ENCODE measurements around the gene CAMTA1.

Gene CAMTA1

DNA sequence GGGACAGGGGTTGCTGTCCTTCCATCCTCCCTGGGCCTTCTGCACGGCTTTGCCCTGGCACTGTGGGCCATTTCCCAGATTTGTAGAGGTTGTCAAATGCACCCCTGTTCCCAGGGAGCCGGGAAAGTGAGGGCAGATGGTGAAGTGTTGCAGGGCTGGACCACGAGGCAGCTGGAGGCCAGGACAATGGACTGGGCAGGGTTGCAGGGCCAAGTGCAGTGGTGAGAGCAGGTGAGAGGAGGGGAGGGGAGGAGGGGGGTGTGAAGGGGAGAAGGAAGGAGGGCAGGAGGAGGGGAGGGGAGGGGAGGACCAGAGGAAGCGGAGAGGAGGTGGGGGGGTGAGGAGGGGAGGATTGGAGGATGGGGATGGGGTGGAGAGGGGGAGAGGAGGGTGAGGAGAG, 443.9 kb downstream of the CAMTA1 start:
- no peak for DNase-seq (ENCODE audit: low read depth)

DNA sequence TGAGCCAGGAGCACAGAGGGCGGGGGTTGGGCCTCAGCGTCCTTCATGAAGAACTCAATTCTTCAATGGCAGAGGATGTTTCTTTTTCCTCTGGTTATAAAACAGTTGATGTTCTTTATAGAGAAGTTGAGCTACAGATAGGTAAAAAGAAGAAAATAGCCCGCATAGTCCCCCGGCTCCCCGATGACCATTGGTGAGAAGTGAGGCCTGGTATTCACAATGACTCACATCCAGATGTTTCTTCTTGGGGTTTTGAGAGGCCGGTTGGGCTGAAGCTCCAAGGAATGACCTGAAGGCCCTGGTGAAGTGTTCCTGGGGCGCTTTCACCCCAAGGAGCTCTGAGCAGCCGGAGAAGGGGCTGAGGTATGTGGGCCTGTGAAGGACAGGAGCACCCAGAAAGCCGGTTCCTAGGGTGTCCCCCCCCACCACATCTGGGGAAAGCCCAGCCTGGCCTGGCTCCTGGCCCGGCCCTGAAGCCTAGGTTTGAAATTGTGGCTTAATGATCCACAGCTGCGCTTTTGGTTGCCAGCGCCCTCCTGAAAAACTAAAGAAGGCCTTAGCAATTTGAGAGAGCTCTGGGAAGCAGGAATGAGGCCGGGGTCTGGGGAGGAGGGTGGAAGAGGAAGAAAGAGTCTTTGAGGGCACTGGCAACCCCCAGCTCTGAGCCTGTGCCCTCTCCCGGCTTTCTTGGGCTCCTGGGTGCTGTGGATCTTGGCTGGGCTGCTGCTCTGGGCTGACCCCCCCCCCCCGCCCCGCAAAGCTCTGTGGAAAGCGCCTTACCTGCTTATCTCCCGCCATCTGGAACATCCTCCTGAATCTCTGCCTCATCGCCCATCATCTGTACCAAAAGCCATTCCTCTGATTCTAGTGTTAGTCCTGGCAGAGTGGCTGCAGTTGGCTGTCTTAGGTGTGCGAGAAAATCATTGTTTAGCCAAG, 444.7 kb downstream of the CAMTA1 start:
- DNase-seq (ENCODE audit: low read depth) = no peak

DNA sequence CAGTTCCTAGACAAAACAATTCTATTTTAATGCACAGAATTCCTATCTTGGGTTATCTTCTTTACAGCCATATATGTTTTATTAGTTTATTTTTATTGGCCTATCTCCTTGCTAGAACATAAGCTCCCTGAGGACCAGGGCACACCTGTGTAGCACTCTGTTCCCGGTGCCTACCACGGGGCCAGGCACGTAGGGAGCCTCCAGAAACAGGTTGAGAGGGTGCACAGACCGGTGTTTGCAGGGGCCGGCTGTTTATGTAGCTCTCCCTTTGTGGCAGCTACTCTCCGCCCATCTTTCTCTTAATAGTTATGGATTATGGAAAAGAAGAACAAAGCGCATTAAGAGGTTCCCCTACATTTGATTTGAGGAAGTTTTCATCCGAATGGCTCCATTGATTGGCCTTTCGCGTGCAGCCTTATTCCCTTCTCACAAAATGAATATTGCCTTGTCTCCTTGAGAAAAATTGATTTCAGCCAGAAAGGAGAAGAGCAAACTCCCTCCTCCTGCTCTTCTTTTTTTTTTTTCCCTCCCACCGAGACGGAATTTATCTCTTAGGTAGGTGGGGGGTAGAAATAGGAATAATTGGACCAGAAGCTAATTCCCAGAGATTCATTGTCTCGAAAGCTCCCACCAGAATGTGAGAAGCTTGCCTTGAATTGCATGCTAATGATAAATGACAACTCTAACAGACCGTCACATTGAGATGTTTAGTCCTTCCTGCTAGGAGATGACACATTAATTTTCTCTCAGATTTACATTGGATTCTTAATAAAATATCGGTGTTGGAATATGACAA, 447.4 kb downstream of the CAMTA1 start:
- no peak for DNase-seq (ENCODE audit: low read depth)

DNA sequence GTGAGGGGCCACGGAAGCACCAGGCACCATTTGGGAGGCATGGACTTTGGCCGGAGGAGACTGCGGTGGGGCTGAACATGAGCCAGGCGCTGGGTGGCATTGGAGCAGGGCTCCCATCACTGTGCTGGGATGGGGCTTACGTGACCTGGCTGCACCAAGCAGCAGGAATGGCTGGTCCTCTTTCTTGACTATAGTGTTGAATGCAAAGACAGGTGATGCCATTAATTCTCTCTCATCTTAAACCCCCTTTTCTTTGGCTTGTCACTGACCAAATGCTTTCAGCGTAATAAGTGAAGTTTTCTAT, 447.9 kb downstream of the CAMTA1 start:
- DNase-seq (ENCODE audit: low read depth) = no peak

DNA sequence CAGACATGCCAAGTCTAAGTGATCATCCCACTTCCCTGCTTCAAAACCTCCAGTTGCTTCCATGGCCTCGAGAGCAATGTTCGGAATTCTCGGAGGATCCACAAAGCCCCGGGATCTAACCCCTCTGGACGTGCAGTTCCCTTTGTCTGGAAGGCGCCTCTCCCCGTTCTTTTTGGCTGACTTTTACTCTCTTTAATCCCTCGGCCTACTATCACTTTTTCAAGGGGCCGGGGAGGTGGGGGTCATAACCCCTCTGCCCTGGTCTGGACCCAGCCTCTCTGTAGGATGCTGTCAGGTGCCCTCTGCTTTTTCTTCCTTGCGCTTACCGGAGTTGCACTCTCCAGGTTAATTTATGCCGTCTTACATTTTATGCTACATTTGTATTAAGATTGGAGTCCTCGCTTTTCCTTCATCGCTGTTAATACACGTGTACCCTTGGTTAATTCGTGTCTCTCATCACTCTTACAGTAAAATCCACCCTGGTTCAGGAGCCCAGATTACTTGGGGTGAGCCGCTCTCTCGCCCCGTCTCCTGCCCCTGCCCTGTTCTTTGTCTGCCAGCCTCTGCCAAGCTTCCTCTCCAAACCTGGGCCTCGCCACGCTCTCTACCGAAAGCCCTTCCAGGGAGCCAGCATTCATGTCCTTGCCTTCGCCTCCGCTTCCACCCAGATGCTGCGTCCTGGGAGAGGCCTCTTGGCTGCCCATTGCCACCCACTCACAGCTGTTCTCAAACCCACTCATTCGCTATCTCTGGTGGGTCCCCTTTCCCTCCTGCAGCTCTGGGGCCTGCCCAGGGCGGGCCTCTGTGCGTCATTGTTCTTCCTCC, 448.6 kb downstream of the CAMTA1 start:
- no peak for DNase-seq (ENCODE audit: low read depth)

DNA sequence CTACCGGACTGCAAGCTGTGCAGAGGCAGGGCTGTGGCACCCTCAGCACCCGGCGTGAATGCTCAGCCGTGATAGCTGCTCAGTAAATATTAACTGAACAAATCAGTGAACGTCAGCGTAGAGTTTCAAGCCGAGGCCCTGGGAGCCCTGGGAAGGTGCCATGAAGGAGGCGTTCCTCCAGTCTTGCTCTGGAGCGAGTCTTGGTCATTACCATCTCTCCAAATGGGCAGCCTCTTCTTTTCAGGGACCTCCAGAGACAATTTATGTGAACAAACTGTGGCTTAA, 449.2 kb downstream of the CAMTA1 start:
- DNase-seq (ENCODE audit: low read depth) = no peak

DNA sequence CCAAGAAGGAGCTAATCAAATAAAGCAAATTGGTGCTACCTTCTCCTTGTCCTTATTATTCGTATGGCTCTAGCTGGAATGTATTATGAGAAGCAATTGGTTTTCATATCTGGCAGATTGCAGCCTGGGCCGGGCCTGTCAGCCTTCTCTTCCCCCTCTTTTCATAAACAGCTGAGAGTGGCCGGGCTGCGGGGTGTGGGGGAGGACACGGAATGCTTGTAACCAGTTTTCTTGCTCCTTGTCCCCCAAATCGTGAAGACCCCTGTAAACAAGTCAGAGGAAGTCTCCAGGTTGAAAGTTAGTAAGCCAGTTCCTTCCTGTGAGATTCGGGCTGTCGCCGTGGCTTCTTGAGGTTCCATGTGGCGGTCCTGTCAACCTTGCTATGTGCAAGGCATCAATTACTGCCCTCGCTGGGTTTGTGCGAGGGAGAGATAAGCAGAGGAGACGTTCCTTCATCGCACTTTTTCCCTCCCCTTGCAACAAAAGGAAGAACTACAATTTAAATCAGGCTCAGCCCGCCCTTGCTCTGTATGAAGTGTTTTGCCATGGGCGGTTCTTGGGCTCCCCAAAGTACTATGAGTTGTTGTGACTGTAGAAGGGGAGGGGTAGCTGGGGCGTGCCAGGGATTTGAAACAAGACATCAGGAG, 450.7 kb downstream of the CAMTA1 start:
- DNase-seq (ENCODE audit: low read depth) = no peak

DNA sequence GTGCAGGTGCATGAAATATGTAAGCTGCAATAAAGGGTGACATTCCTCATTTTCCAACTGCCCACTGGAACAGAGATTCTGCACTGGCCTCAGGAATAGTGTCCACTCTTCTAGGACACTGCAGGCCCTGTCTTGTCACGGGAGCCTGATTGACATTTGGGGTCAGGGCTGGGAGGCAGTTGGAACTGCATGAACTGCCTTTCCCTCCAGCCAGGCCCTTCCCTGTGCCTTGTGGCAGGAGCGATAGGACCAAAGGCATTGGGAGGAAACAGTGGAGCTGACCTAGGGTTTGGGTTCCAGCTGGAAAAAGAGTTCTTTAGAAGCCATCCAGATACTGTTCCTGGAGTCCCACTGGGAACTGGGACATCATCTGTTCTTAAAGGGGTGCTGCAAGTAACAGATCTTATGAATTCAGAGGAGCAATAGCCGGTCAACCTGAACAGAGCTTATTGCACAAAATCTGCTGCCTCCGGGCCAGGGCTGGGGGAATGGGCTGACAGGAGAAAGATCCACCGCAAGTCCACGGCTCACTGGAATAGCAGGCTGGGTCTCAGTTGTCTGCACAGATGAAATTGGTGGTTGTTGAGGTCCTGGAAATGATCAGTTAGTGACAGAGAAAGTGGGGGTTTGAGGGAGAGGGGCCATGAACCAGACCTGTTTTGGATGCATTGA, 451.7 kb downstream of the CAMTA1 start:
- DNase-seq (ENCODE audit: low read depth) = no peak

DNA sequence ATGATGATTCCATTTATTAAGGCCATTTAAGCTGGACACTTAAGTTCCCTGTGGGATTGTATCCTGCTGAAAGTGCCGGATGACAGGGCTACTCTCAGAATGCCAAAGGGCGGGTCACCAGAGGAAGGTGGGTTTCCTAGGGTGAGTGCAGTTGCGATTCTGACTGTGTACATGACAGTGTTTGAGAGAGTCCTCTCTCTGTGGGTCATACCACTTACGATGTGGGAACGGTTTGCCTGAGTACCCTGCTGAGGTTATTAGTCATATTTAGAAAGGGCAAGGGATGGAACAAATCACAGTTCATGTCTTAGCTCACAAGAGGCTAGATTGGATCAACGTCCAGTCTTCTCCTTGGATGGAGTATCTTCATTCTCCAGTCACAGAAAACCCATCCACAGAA, 461.9 kb downstream of the CAMTA1 start:
- DNase-seq (ENCODE audit: low read depth) = no peak

DNA sequence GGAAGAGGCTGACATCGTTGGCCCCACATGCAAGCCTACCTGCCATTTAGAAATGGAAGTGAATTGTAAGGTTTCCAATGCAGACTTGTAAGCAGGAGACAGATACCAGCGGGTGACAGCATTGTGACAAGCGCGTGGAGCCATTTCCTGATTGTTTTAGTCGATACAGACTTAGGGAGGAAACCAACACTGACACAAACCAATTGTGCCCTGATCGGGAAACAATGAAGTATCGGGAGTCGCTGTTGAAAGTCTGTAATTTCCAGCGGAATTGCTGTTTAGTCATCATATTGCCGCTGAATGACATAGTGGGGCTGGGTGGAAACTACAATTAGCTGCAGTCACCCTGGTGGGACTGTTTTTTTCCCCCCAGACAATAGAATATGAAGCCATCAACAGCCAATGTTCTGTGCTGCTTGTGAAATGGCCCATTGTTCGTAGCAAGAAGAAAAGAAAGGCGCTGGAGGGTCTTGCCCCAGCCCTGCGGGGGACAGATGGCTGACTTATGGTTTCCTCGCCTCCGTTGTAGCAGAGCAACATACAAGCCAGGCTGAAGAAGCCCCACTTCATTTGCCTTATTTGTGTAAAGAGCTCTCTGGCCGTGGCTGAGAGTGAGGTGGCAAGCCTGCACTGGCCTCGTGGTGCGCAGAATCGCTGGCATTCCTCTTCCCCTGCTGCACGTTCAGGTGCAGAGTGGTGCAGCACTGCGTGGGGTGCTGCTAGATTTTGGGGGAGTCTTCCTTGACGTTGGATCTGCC, 462.7 kb downstream of the CAMTA1 start:
- DNase-seq (ENCODE audit: low read depth) = no peak

DNA sequence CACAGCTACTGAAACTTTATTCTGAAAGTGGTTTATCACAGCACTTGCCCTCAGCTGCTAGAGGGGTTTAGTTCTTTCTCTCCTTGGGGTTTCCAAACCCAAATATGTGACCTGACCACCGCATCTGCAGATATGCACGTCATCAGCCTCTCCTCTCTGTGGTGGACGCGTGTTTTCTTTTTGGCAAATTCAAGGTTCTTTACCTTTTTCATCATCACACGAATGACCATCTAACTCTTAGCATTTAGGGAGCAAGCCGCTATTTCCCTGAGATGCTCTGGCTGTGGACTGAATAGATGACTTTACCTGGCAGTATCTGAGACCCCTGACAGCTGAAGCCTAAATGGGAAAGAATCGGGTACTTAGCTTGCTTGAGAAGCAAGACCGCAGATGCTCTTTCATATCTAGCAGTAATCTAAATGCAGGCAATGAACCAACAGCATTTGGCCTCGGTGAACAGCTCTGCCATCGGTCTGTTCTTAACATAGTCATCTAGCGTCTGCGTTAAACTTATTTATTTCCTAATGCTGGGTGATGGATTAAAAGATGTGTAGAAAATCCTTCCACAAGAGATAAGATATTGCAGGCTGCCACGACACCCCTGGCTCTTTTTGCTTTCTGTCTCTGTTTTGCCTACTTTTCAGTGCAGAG, 463.4 kb downstream of the CAMTA1 start:
- DNase-seq (ENCODE audit: low read depth) = no peak

DNA sequence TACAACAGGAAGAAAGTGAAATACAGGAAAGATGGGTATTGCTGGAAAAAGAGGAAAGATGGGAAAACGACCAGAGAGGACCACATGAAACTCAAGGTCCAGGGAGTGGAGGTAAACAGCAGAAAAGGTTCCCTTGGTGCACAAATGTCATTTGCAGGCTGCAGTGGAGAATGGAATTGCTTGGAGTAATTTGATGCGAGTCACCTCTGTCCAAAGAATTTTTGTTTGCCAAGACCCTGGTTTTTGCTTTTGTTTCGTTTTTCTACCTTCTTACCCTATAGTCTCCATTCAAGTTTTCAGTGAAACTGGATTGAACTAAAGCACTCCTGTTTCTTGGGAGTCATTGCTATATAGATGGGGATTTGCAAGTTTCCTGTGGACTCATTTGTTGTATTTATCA, 464.3 kb downstream of the CAMTA1 start:
- no peak for DNase-seq (ENCODE audit: low read depth)

DNA sequence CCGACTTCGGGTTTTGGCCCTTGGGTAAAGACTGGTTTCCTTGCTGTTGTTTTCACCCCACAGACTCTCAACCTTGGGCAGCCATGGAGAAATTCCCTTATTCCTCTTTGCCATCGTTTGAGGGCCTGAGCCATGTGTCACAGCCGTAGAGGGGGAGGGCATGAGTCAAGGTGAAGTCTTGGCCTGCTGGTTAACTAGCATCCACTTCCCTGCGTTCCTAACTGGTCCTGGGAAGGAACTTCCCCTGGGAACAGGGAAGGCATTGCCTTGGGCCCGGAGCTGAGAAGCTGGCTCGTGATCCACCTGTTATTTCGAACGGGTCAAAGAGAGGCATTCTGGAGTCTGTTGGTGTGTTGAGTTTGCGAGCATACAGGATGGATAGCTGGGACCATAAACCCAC, 464.9 kb downstream of the CAMTA1 start:
- no peak for DNase-seq (ENCODE audit: low read depth)

DNA sequence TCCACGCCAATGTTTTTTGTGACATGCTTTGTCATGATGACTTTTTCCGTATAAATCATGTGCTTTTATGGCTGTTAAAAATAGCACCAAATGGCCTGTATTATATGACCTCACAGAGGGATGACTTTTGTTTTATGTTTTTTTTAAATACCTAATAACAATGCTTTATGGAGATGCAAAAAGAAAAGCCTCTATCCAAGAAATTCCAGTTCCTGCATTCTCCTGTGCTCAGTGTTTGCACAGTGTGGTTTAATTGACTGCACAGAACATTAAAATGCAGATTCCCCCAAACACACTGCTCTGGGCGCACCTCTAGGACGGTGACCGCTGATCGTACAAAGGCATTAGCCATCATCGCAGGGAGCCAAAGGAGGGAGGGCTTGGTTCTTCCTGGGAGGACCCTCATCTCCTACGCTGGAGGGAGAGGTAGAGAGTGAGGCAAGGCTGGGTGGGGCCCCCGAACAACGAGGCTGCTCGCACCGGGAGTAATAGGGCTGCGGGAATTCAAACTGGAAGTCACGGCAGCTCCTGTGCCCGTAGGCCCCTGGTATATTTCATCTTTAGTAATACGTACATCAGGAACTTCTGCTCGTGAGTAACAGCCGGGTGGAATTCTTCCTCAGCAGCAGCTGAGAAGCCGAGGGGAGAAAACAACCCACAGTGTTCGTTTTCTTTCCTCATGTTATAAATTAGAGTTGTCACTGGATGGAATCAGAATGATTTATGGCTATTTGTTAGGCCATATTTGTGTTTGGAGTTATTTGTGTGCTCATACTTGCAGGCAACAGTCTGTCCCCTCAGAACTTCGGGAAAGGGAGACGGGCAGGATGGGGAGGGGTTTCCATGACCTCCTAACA, 465.6 kb downstream of the CAMTA1 start:
- no peak for DNase-seq (ENCODE audit: low read depth)

DNA sequence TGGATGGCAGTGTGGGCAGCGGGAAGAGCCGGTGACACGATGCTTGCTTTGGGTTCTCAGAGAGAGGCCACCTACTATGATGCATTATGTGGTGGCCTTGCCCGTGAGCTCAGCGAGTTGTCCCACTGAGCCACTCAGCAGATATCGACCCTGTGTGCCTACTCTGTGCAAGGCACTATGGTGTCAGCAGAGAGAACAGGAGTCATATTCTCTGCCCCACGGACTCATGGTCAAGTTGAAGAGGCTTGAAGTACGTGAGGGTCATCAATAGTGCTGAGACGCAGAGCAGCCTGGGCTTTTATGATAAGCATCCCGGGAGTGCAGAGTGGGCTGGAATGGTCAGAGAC, 466.2 kb downstream of the CAMTA1 start:
- DNase-seq (ENCODE audit: low read depth) = no peak

DNA sequence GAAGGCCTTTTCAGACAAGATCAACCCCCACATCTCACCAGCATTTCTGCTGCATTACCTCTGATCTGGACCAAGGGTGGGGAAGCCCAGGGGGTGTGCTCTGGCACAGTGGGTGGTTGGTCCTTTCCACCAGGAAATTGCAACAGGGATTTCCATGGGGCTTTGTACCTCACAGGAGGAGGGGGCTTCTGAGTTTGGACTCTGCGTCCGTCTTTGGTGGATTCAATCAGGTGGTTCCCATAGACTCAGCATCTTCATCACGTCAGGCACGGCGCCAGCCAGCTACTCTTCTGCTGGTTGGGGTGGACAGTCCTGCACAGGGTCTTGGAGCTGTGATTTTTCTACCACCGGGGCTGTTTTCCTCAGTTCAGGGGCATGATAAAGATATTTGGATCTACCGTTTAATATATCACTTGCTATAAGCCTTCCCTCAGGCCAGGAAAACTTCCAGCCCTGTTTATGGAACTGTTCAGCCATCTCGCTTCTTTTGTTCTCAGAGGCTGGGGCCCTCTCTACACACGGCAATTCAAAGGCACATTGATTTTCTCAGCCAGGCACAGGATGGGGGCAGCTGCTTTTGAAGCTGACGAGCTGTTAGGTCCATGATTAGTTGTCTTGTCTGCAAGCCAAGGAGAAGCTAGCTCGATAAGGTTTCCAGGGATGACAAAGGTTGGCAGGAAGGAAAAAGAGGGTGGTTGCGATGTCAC, 467.3 kb downstream of the CAMTA1 start:
- DNase-seq (ENCODE audit: low read depth) = no peak

DNA sequence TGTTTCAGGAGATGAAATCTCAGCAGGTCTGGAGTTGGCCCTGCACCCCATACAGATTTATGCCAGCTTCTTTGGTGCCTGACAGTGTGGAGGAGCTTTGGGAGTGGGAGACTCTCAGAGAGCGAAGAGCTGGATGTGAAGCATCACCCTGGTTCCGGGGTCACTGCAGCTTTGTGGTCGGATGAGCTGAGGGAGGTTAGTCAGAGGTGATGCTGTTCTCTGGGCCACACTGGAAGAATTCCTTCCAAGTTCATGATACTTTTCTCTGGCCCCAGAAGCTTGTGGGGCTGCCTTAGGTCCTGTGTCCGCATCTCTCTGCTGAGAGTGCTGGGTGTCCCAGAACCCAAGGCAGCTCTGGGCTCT, 467.8 kb downstream of the CAMTA1 start:
- DNase-seq (ENCODE audit: low read depth) = no peak

DNA sequence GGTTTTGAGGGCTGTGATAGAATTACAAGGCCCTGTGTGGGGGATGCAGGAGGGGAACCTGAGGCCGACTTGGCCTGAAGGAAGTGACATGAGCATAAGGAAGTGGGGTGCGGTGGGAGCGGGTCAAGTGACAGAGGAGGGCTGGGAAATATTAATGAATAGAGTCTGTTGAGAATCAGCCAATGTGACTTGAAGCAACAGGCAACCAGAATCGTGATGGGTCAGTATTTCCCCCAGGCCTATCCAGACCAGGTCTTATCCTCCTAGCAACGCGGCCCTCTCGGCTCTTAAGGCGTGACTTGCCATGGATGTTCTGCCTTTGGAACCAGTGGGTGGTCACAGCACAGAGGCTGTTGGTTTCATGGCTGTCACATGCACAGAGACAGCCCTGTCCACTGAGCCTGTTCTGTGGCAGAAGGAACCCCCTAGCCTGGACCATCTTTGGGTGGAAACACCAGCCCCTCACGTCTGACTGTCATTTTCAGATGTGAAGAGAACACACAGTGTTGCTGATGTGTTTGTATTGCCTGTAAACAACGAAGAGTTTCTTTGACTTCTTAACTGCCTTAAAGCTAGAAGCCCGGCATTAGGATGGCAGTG, 468.8 kb downstream of the CAMTA1 start:
- no peak for DNase-seq (ENCODE audit: low read depth)

All from stimulated activated CD8-positive, alpha-beta memory T cell treated with anti-CD3 and anti-CD28 coated beads, Interleukin-12 subunit alpha, Interleukin-12 subunit beta, amount 100 ng/mL, for 1 hour (primary cell).